Gastroesophageal sphincter (tissue), 4 donors: ENCODE data around the gene LZTS2. TPM values are rescaled to one million over a fixed set of nuclear protein-coding genes. Genes with fewer than 3 reads are reported as not detected.

Source experiments
- ATAC-seq: fragments of 150-250 bp; one replicate; pipeline ENCODE4 v1.9.1; 2016; ENCODE audit warnings: mild to moderate bottlenecking, moderate library complexity
- H3K27ac ChIP-seq, 4 donors: fragments of 200-600 bp; sonication (generic) in 3 of 4; 1 replicate in 3 of 4; 2 replicates in 1 of 4; pipeline ENCODE4 v1.5.1; 2016 to 2019
- H3K27me3 ChIP-seq: fragments of 200-600 bp; sonication (generic); one replicate; pipeline ENCODE4 v1.5.1; 2019
- H3K36me3 ChIP-seq, 2 donors: fragments of 200-600 bp; sonication (generic); one replicate each; pipeline ENCODE4 v1.5.1; 2019; ENCODE audit warnings: control low read depth in 1 of 2
- H3K4me1 ChIP-seq, 3 donors: fragments of 200-600 bp; sonication (generic); 1 replicate in 2 of 3; 2 replicates in 1 of 3; pipeline ENCODE4 v1.5.1; 2016 to 2019; ENCODE audit warnings: control low read depth in 2 of 3
- H3K4me3 ChIP-seq, 2 donors: fragments of 200-600 bp; sonication (generic); one replicate each; pipeline ENCODE4 v1.5.1; 2019; ENCODE audit warnings: mild to moderate bottlenecking in 1 of 2, moderate library complexity in 1 of 2
- H3K9me3 ChIP-seq, 3 donors: fragments of 200-600 bp; sonication (generic); one replicate each; pipeline ENCODE4 v1.5.1; 2017 to 2019; ENCODE audit warnings: control low read depth in 2 of 3
- CTCF ChIP-seq, 4 experiments: fragments of 200-600 bp in 2 of 4; fragments of 450-650 bp in 2 of 4; sonication (generic) in 1 of 4; IDR thresholded peaks; one replicate each; pipeline ENCODE4 v1.5.1; 2017 to 2019; ENCODE audit warnings: antibody characterized with exemption in 4 of 4, mild to moderate bottlenecking in 2 of 4, moderate library complexity in 2 of 4
- EP300 ChIP-seq: sonication (generic); formaldehyde crosslinking; IDR thresholded peaks from one replicate; pipeline ENCODE4 v1.6.1; 2017; ENCODE audit warnings: antibody characterized with exemption, mild to moderate bottlenecking
- POLR2A ChIP-seq, 2 donors: fragments of 450-650 bp; IDR thresholded peaks; one replicate each; pipeline ENCODE4 v1.6.1; 2017; ENCODE audit warnings: antibody characterized with exemption in 2 of 2, mild to moderate bottlenecking in 2 of 2, moderate library complexity in 1 of 2
- POLR2AphosphoS5 ChIP-seq: sonication (generic); formaldehyde crosslinking; IDR thresholded peaks from one replicate; pipeline ENCODE4 v1.6.1; 2017; ENCODE audit warnings: antibody characterized with exemption
- WGBS, 2 donors: methylation state at CpG; one replicate each; pipeline ENCODE4 v1.1.5; 2018; ENCODE audit warnings: low coverage in 1 of 2; 5-methylcytosine and 5-hydroxymethylcytosine counted together
- total RNA-seq, 4 donors: library from RNA; depleted of rRNA; stranded (reverse); fragments of >200 nt; gene quantifications; one replicate each; pipeline ENCODE4 v1.1.0, GENCODE V29; 2016

Gene LZTS2
- total RNA-seq, 4 donors from 2014 or later: 134 to 181 (median 141) TPM

DNA sequence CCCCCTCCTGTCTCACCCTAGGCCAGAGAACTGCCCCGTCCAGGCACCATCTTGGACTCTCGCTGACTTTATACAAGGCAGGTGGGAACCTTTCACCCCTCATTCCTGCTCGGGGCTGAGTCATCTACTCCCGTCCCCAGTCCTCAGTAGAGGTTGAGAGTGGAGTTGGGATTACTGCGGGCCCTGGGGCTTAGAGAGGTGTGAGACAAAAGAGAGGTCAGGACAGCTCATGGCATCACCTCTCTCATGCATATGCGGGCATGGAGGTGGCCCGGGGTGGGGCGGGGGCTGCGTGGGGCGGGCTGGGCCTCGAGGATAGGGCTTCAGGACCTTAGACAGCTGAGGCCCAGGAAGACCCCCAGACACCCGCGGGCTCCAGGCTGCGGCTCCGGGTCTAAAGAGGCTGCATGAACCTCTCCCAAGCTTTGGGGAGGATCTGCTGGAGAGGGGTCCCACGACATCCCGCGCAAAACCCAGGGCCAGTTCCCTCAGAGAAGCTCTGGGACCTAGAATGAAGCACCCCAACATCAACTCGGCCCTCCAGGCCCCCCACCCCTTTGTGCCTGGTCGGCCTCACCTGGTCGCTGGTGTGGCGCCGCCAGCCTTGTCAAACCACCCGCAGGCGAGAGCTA lies 31.0 kb downstream of the LZTS2 start:
- Histone ChIP-seq H3K4me3 (peak overlapping the region; percentile 60 to 76), H3K4me1 (peaks cover 0 to 28% (median 12%) of the 10 kb centered on the region in 3 donors), H3K27me3 (no peaks in the 10 kb centered on the region), H3K27ac (peak overlapping the region in 3 of 4 donors; percentile 89 to 98 (median 96)), H3K36me3 (peaks cover 0 to 11% of the 10 kb centered on the region in 2 donors), H3K9me3 (no peaks in the 10 kb centered on the region)
- TF ChIP-seq POLR2A (IDR thresholded peaks at IDR 0.05) (no peak), EP300 (no peak), POLR2AphosphoS5 (no peak), CTCF (IDR thresholded peaks at IDR 0.05) (no peak)
- ATAC-seq: no peak
- WGBS, 2 donors: 11% methylated on average over 4 of the region's 25 CpGs; no CpG with 5 or more reads in 1 of the 2 donors

- TF ChIP-seq POLR2A (IDR thresholded peaks at IDR 0.05) (peak; percentile 42 to 62), EP300 (no peak), POLR2AphosphoS5 (peak; percentile 50)
- Histone ChIP-seq H3K4me3 (peak within 1 kb of the TSS; percentile 60 to 76), H3K9me3 (no peaks in the 10 kb centered on the region), H3K36me3 (peaks cover 0 to 18% of the 10 kb centered on the region in 2 donors), H3K27ac (peak within 1 kb of the TSS; percentile 86 to 98 (median 92)), H3K27me3 (no peaks in the 10 kb centered on the region), H3K4me1 (peaks cover 0 to 28% (median 12%) of the 10 kb centered on the region in 3 donors)
- 0% methylated on average over 2 to 13 of the region's 38 CpGs for WGBS, 2 donors
- peak; percentile 93 for ATAC-seq
These were observed 31.7 kb downstream of the LZTS2 start, which contains the start of the genes PDZD7 and SFXN3 for GRCh38 chr10:101031128-101031795. PDZD7 (minus strand) TSS chr10:101031129; CDS start chr10:101030219, 910 bp downstream. SFXN3 (plus strand) TSS chr10:101031234; CDS start chr10:101034695, 3,461 bp downstream.

GRCh38 chr10:101031796-101032636 lies 32.4 kb downstream of the LZTS2 start:
- 0% methylated on average over 3 to 5 of the region's 47 CpGs for WGBS, 2 donors
- no peaks in the 10 kb centered on the region for H3K9me3 ChIP-seq
- peak; percentile 14 for TF ChIP-seq POLR2AphosphoS5
- TF ChIP-seq EP300: no peak
- peak in 1 of 2 donors; percentile 42 for TF ChIP-seq POLR2A (IDR thresholded peaks at IDR 0.05)
- no peak for TF ChIP-seq CTCF (IDR thresholded peaks at IDR 0.05)

GRCh38 chr10:101032637-101033224 lies 33.1 kb downstream of the LZTS2 start:
- H3K4me3 ChIP-seq: peak overlapping the region; percentile 60 to 76
- H3K27ac ChIP-seq: peak overlapping the region; percentile 86 to 98 (median 92)
- WGBS, 2 donors: 0% methylated on average over 2 to 5 of the region's 6 CpGs
- H3K27me3 ChIP-seq: no peaks in the 10 kb centered on the region
- TF ChIP-seq POLR2A (IDR thresholded peaks at IDR 0.05) (no peak), CTCF (IDR thresholded peaks at IDR 0.05) (no peak), POLR2AphosphoS5 (peak; percentile 38), EP300 (no peak)
- peaks cover 0 to 32% of the 10 kb centered on the region in 2 donors for H3K36me3 ChIP-seq
- ATAC-seq: peak; percentile 58
- H3K9me3 ChIP-seq: no peaks in the 10 kb centered on the region
- peaks cover 0 to 28% (median 12%) of the 10 kb centered on the region in 3 donors for H3K4me1 ChIP-seq

More at GRCh38 chr10:101031796-101032636, 32.4 kb downstream of the LZTS2 start:
- peaks cover 0 to 28% (median 12%) of the 10 kb centered on the region in 3 donors for H3K4me1 ChIP-seq
- ATAC-seq: peak; percentile 71
- H3K4me3 ChIP-seq: peak overlapping the region; percentile 60 to 76
- H3K27me3 ChIP-seq: no peaks in the 10 kb centered on the region
- H3K27ac ChIP-seq: peak overlapping the region; percentile 86 to 98 (median 92)
- H3K36me3 ChIP-seq: peaks cover 0 to 25% of the 10 kb centered on the region in 2 donors
